Measurements from ENCODE around the gene PNMT.

GRCh38 chr17:39709998-39710964, 42.0 kb downstream of the PNMT start:
- no peak for TF ChIP-seq CTCF (conservative IDR thresholded peaks at IDR 0.05; ENCODE audit: low read depth in 2 of 2)
- no peak for TF ChIP-seq POLR2AphosphoS5 (IDR thresholded peaks at IDR 0.05; ENCODE audit: low read depth)
- TF ChIP-seq JUNB (IDR thresholded peaks at IDR 0.05; ENCODE audit: unreplicated experiment), result no peak
- no peak for TF ChIP-seq EZH2phosphoT487 (IDR thresholded peaks at IDR 0.05; ENCODE audit: unreplicated experiment)
- no peak for TF ChIP-seq CREB1 (CRISPR knock-in tag; IDR thresholded peaks at IDR 0.05; ENCODE audit: low read depth)
- TF ChIP-seq ZNF114 (CRISPR knock-in tag; IDR thresholded peaks at IDR 0.05), result no peak
- no peak for TF ChIP-seq EZH2 (IDR thresholded peaks at IDR 0.05; ENCODE audit: low read depth, unreplicated experiment)
